ENCODE results near the gene GON4L.
"Not testable (repeated sequence)": the region's sequence is repeated elsewhere in the genome, so short reads cannot be mapped to it uniquely, and the experiment has no call there.

GON4L gene

DNA sequence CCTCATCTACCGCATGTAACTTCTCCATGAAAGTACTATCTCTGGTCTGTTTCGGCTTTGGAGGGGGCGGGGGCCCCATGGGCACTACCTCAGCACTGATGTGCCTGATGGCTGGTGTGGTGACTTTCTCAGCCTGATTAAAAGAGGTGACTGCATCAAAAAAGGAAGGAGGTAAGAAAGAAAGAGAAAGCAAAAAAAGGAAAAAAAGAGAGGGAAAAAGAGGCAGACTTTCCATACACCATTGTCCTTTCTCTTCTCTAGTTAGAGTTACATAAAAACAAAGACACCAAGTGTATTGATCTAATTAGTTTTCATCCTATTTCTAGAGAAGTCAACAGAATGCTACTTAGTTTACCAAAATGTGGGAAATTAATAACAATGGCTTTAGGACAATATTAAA, 43.3 kb downstream of the GON4L start:
- DNase-seq (ENCODE audit: low read depth) = no peak

DNA sequence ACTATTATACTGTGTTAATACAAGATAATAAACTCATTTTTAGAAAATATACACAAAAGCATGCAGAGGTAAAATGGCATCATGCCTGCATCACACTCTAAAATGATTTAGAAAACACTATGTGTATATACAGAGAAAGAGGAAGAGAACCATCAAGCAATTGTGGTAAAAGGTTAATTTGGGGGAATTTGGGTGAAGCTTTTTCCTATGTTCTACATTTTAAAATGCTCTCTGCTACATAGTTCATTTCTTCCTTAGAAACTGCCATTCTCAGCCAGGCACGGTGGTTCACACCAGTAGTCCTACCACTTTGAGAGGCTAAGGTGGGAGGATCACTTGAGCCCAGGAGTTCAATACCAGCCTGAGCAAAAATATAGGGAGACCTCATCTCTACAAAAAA, 44.1 kb downstream of the GON4L start:
- no peak for DNase-seq (ENCODE audit: low read depth)

DNA sequence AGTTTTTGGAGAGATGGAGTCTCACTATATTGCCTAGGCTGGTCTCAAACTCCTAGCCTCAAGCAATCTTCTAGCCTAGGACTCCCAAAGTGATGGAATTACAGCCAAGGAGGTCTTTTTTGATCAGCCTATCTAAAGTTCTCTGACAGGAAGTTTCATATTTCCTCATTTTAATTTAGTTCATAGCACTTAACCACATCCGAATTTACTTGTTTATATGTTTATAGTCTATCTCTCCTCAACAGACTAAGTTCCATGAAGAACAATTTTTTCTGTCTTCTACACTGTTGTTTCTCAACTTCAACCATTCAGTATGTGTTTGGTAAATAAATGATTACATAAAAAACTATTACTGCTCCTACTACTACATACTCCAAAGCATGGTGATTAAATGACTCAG, 47.9 kb downstream of the GON4L start:
- no peak for DNase-seq (ENCODE audit: low read depth)

DNA sequence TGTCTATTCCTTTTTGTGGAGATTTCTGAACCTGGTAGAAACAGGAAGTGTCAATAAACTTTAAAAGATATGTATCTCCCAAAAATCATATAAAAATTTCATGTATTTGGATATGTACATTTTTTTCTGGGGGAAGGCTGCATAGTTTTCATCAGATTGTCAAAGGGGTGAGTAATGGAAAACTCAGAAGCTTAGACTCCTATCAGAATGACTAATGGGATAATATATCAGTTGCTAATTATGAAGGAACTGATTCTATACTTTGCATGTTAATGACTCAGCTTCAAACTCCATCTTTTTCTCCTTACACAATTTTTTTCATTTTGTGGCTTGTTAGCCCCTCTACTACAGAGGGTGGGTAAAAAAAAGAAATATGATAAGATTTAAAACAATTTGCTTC, 55.9 kb downstream of the GON4L start:
- no peak for DNase-seq (ENCODE audit: low read depth)

DNA sequence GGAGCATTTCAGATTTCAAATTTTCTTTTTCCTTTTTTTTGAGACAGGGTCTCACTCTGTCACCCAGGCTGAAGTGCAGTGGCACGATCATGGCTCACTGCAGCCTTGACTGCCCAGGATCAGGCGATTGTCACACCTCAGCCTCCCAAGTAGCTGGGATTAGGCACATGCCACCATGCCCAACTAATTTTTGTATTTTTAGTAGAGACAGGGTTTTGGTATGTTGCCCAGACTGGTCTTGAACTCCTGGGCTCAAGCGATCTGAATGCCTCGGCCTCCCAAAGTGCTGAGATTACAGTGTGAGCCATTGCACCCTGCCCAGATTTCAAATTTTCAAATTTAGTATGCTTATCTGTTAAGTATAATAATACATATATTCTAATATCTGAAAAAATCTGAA, 61.4 kb downstream of the GON4L start:
- not testable (repeated sequence) for DNase-seq (ENCODE audit: low read depth)

DNA sequence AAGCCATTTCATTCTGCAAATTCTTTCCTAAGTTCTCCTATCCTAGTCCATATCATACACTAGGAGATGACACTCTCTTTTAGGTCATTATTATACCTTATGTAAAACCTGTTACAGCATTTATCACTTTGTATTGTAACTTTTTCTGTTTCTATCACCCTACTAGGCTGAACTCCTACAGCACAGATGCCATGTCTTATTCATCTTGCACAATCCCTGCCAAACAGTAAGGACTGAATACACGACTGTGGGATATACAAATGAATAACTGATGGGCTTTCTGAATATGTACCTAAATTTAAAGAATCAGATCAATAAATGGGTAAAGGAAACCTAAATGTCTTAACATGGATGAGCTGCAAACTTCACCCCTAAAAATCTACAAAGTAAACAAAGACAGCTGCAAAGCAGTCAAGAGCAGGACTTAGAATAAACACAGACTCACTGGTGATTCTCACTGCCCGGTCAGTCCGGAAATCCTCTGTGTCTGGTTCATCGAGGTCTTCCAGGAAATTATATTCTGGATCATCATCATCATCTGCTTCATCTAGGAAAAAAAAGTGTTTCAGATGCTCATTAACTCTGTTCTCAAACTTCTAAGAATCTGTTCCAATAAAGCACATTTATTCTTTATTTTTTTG, 62.3 kb downstream of the GON4L start:
- no peak for DNase-seq (ENCODE audit: low read depth)

DNA sequence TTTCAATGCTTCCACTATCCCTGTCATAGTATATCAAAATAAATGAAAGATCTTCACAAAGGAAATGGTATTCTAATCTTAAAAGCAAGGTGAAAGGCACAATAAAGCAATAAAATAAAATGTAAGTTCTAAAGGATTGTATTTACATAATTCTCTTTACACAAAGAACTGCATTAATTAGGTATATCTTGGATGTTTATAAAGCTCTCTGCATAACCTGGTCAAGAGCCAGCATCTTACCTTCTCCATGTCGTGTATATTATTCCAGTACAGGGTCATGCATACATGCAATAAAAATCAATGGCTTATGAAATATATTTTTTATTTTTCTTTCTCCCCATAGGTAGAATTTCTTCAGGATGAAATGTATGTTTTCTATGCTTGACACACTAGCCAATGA, 63.8 kb downstream of the GON4L start:
- DNase-seq (ENCODE audit: low read depth) = no peak

DNA sequence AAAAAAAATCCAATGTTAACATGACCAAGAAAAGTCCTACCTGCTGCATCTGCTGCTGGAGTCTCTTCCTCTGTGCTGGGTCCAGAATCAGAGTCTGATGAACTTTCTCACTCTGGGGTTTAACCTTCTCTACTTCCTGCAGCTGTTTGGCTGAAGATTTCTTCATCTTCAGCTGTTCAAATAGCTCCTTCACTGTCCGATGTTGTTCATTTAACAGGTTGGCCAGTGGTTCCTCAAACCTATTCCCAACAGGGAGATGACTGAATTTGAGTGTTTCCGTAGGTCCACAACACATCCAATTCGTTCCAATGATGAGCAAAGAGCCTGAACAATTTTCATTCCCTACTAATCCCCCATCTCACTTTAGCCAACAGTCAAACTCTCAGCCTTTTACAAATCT, 79.4 kb downstream of the GON4L start:
- DNase-seq (ENCODE audit: low read depth) = no peak

DNA sequence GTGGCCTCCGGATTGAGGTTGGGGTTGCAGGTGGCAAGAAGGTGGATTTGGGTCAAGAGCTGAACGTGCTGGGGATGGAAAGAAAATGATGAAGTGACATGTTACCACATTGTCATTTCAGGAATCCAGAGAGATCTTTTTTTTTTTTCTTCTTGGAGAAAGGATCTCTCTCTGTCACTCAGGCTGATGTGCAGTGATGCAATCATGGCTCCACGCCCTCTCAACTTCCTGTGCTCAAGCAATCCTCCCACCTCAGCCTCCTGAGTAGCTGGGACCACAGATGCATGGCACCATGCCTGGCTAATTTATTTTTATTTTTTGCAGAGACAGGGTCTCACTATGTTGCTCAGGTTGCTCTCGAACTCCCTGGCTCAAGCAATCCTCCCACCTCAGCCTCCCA, 80.6 kb downstream of the GON4L start:
- DNase-seq (ENCODE audit: low read depth) = no peak

DNA sequence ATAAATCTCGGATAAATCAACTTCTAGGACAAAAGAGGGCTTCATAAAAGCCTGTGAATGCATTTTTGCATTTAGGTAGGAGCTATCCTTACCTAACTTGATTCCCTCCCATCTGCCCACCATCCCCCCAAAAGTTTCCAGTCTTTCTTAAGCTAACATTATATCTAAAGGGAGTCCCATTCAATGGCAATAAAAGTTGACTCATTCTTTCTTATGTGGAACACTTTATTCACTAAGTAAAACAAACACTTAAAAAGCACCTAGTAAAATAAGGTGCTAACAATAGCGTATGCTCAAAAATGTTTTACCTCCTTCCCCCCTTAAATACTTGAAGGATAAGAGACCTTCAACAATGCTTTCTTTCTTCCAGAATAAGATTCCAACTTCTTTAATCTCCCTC, 83.8 kb downstream of the GON4L start:
- DNase-seq (ENCODE audit: low read depth) = no peak

DNA sequence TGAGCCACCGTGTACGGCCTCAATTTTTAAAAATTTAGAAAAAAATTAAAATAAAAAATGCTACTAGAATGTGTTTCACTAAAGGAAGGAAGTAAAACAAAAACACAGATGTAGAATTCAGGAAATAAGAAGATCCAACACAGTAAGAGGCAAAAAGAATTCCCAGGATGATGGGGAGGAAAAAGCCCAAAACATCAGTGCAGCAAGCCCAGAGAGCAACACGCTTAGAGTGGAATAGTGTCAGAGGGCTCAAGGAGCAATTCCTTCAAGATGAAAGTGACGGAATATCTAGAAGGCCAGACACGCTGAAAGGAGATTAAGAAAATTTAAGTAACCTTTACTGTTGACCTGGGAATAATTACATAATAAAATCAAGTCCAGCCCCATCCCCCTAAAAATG, 87.8 kb downstream of the GON4L start:
- DNase-seq (ENCODE audit: low read depth) = no peak

DNA sequence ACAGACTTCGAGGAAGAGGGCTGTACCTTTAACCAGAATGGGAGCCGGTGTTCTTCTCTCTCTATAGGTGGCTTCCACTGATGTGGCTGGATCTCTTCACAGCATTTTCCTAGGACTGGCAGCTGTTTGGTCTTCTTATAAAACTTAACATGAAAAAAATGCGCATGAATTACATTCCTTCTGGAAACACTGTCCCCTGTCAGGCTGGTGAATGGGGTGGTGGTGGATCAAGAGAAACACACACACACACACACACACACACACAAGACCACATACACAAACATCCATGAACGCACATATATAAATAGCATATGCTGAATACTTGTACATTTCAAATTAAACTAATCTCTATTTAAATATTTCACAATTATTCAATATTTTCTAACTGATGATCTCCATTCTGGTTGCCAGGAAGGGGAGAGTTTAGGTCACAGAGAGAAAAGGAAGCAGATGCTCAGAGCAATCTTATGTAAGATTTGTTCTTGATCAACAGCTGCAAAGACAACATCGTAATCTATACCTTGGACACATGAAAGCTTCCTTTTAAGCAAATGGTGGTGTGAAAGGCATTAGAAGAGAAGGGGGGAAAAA, 89.5 kb downstream of the GON4L start:
- DNase-seq (ENCODE audit: low read depth) = not testable (repeated sequence)

DNA sequence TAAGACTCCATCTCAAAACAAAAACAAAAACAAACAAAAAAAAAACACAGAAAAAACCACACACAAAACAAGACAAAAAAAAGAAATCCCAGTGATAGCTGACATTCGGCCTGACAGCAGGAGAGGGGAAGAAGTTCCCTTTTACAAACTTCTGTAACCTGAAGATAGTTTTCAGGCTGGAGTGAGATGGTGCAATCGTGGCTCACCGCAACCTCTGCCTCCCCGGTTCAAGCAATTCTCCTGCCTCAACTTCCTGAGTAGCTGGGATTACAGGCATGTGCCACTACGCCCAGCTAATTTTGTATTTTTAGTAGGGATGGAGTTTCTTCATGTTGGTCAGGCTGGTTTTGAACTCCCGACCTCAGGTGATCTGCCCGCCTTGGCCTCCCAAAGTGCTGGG, 93.0 kb downstream of the GON4L start:
- not testable (repeated sequence) for DNase-seq (ENCODE audit: low read depth)

DNA sequence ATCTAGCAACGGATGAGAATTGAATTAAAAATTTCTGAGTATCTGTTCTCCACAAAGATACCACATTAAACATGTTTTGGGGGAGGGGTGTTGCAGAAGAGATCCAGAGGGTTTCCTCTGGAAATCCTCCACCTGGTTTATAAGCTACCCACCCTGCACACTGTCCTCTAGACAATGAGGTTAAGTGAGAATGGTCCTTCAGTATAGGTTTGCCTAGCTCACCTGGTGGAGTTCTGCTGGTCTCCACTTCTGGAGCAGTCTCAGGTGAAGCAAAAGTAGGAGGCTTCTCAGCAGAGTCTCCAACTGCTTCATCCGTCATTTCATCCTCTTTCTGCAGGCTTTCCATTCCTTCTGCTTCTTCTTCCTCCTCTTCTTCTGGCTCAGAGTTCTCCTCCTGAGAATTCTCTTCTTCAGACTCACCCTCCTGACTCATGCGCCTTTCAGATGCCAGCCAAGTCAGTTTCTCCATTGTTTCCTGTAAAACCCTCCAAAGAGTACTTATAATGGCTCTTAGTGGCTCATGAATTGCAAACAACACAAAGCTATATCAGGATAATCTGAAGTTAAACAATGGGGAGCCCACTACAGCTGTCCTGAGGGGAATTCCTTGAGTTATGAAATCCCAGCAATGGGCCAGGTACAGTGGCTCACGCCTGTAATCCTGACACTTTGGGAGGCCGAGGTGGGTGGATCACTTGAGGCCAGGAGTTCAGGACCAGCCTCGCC, 93.8 kb downstream of the GON4L start:
- DNase-seq (ENCODE audit: low read depth) = not testable (repeated sequence)

DNA sequence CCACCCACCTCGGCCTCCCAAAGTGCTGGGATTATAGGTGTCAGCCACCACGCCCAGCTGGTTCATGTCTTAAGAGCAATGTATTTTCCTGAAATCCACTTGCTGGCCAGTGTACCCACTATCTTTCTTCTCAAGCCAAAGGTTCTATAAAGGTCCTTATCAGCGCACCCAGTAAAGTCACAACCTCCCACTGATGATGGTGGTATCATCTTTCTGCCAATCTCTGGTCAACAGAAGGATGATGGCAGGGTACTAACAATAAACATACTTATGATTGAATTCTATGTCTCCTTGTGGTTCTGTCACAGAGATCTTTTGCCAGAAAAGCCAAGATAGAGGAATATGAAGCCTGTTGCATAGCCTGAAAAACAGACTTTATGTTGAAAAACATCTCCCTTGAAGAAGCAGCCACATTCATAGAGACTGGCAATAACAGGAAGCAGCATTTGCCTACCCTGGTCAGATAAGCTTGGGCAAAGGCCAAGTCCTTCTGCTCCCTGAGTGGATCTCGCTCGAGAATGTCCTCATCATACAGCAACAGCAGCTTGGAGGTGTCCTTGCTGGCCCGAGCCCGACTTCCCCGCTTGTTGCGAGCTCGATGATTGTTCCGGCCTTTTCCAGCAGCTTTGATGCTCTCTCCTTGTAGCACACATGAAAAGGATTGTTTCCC, 95.1 kb downstream of the GON4L start:
- DNase-seq (ENCODE audit: low read depth) = no peak

DNA sequence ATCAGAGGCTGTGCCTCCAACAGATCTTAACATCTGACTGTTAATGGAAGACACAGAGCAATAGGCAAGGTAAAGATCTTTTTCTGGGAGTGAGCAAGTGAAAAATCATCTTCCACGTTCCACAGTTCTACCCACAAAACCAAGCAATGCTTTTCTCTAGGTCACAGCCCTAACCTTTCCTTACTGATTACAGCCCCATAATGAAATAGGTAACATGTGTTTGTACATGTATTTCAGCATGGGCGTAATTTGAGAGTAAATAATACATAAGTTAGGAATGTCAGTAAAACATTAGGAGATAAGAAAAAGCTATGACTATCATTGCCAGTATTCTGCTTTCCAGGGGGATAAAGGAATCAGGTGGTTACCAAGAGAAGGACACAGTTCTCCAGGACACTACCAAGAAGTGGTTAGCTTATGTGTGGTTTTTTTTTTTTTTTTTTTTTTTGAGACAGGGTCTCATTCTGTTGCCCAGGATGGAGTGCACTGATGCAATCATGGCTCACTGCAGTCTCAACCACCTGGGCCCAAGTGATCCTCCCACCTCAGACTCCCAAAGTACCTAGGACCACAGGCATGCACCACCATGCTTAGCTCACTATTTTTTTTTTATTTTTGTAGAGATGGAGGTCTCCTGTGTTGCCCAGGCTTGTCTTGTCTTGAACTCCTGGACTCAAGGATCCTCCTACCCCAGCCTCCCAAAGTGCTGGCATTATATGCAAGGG, 96.1 kb downstream of the GON4L start:
- DNase-seq (ENCODE audit: low read depth) = no peak

DNA sequence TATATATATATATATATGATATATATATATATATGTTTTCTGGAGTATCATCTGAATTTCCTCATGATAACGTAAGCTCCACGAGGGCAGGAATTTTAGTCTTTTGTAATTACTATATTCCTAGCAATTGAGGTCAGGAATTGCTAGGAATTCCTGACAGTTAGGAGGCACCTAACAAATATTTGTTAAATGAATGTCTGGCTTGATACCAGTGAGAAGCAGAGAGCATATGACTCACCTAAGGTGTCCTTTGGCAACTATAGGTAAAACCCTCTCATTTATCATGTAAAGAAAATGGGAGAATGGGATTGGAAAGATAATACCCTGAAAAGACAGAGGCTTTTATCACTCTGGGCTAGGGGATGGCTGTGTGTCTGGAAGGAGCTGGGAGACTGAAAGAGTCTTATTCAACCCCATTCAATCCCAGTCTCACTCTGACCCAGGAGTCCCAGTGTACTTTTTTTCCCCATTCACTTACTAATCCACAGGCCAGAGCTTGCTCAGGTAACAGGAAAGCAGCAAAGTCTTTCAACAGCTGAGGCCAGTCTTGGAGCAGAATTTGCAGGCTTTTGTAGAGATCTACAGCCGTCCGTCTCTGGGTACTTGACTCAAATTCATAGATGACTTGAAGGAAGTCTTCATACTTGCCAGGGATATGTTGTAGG, 96.9 kb downstream of the GON4L start:
- no peak for DNase-seq (ENCODE audit: low read depth)

DNA sequence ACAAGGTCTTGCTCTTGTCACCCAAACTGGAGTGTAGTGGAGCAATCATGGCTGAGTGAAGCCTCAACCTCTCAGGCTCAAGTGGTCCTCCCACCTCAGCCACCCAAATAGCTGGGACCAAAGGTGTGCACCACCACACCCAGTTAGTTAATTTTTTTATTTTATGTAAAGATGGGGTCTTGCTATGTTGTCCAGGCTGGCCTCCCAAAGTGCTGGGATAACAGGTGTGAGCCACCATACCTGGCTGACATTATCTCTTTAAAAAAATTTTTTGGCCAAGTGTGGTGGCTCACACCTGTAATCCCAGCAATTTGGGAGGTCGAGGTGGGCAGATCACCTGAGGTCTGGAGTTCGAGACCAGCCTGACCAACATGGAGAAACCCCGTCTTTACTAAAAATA, 98.0 kb downstream of the GON4L start:
- not testable (repeated sequence) for DNase-seq (ENCODE audit: low read depth)

DNA sequence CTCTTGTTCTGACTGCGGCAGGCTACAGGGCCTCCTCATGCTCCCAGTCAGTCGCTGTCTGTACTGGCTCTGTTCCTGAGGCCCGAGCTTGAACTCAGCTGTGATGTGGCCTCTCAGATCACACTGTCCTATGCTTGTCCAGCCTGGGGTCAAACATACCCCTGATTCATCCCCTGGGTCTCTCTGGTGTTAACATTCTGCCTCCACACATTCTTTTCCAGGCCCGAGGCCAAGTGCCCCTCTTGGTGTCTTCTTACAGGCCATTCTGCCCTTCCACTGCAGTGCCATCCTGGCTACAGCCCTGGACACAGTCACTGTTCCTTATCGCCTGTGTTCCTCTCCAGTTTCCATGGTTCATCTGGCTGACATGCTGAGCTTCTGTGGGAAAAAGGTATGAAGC, 108.9 kb downstream of the GON4L start:
- not testable (repeated sequence) for DNase-seq (ENCODE audit: low read depth)

DNA sequence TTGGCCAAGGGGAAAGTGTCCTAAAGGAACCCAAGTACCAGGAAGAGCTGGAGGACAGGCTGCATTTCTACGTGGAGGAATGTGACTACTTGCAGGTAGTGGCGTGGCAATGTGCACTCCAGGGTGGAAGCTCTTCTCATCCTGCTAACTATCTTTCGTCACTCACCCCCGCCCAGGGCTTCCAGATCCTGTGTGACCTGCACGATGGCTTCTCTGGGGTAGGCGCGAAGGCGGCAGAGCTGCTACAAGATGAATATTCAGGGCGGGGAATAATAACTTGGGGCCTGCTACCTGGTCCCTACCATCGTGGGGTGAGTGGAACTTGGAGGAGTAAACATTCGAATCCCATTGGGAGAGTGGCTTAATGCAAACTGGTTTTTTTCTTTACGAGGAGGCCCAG, 109.4 kb downstream of the GON4L start:
- not testable (repeated sequence) for DNase-seq (ENCODE audit: low read depth)

DNA sequence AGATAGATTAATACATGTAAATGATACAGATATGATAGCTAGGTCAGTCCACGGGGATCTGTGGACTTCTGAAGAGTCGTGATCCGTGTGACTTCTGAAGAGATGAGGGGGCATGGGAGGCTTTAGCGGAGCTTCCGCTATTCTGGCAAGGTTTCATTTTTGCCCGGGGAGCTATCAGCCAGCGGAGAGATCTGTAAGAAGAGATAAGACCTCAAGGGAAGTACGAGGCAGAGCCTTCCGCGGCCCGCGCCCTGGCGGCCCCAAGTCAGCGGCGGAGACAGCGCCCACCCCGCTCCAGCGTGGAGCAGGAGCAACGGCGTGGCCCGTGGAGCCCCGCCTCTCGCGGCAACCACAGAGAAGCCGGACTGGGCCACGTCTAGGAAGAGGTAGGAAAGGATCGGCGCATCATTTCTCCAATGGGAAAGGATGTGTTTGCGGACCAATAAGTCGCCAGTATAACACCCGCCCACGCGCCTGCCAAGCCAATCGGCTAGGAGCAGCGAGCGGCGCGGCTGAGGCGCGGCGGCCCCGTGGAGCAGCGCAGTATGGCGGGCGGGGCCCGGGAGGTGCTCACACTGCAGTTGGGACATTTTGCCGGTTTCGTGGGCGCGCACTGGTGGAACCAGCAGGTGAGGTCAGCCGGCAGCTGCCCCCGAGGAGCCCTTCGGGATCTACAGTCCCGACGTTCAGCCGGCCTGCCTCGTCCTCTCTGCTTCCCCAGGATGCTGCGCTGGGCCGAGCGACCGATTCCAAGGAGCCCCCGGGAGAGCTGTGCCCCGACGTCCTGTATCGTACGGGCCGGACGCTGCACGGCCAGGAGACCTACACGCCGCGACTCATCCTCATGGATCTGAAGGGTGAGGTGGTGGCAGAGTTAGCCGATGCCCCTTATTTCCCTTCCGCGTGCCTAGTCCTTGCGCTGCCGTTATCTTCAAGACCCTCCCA, 111.5 kb downstream of the GON4L start:
- DNase-seq (ENCODE audit: low read depth) = peak; percentile 84

Measured in stimulated activated CD8-positive, alpha-beta memory T cell treated with anti-CD3 and anti-CD28 coated beads, Interleukin-12 subunit alpha, Interleukin-12 subunit beta, amount 100 ng/mL, for 1 hour (primary cell).